HEK293T (cell line): Measurements from ENCODE around the gene MTMR6.

Experiments
- ARNT ChIP-seq: fragments of 450-650 bp; IDR thresholded peaks from 2 replicates; pipeline ENCODE4 v1.6.1; 2017; ENCODE audit warnings: mild to moderate bottlenecking
- BHLHE40 ChIP-seq: fragments of 450-650 bp; IDR thresholded peaks from 2 replicates; pipeline ENCODE4 v1.6.1; 2016; ENCODE audit warnings: mild to moderate bottlenecking, moderate library complexity, borderline replicate concordance
- CTBP1 ChIP-seq: fragments of 450-650 bp; IDR thresholded peaks from 2 replicates; pipeline ENCODE4 v1.6.1; 2016; ENCODE audit warnings: borderline replicate concordance
- ELF4 ChIP-seq: fragments of 450-650 bp; IDR thresholded peaks from 2 replicates; pipeline ENCODE4 v1.6.1; 2017; ENCODE audit warnings: antibody characterized with exemption
- FOXM1 ChIP-seq: fragments of 450-650 bp; IDR thresholded peaks from 2 replicates; pipeline ENCODE4 v1.6.1; 2017; ENCODE audit warnings: mild to moderate bottlenecking, borderline replicate concordance
- HDGF ChIP-seq: fragments of 450-650 bp; IDR thresholded peaks from 2 replicates; pipeline ENCODE4 v1.6.1; 2017; ENCODE audit warnings: antibody characterized with exemption, borderline replicate concordance
- L3MBTL2 ChIP-seq: fragments of 450-650 bp; conservative IDR thresholded peaks from 2 replicates; pipeline ENCODE4 v1.6.1; 2016; ENCODE audit warnings: mild to moderate bottlenecking
- SP1 ChIP-seq: fragments of 450-650 bp; IDR thresholded peaks from 2 replicates; pipeline ENCODE4 v1.6.1; 2017
- SUZ12 ChIP-seq: fragments of 450-650 bp; IDR thresholded peaks from 2 replicates; pipeline ENCODE4 v1.6.1; 2016; ENCODE audit warnings: mild to moderate bottlenecking
- TARDBP ChIP-seq: fragments of 450-650 bp; IDR thresholded peaks from 2 replicates; pipeline ENCODE4 v1.6.1; 2016
- TF ChIP-seq, protein P1 (sequence below): fragments of 450-650 bp; IDR thresholded peaks from 2 replicates; pipeline ENCODE4 v1.6.1; 2016

DNA sequence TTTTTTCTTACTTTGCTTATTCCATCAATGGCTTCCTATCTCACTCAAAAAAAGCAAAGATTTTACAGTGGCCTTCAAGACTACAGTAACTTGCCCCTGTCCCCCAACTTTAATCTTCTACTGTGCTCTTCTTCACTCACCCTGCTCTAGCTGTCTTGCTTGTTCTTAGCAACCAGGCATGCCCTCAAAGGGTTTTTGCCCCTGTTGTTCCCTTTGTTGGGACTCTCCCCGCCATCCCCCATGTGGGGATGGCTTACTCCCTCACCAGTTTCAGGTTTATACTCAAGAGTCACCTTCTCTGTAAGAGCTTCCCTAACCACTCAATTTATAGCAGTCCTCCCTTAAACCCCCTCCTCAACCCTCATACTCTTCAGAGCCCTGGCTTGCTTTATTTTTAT is 5.4 kb downstream of the MTMR6 start:
- no peak for TF ChIP-seq TARDBP
- TF ChIP-seq, protein P1, sequence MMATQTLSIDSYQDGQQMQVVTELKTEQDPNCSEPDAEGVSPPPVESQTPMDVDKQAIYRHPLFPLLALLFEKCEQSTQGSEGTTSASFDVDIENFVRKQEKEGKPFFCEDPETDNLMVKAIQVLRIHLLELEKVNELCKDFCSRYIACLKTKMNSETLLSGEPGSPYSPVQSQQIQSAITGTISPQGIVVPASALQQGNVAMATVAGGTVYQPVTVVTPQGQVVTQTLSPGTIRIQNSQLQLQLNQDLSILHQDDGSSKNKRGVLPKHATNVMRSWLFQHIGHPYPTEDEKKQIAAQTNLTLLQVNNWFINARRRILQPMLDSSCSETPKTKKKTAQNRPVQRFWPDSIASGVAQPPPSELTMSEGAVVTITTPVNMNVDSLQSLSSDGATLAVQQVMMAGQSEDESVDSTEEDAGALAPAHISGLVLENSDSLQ, result no peak
- no peak for TF ChIP-seq BHLHE40
- no peak for TF ChIP-seq FOXM1
- TF ChIP-seq ARNT, result no peak
- no peak for TF ChIP-seq SUZ12
- TF ChIP-seq SP1, result no peak
- TF ChIP-seq L3MBTL2, result no peak
- TF ChIP-seq ELF4, result no peak
- no peak for TF ChIP-seq HDGF
- TF ChIP-seq CTBP1, result no peak
